HL-60 (cell line): ENCODE data around the gene ZBTB3.

Experiments used
- DNase-seq, 2 experiments: peaks; one replicate each; pipeline ENCODE4 v3.0.0-alpha.2; 2010 to 2020; ENCODE audit warnings: low read depth in 1 of 2, low spot score in 1 of 2
- H3K27ac ChIP-seq: fragments of 250-450 bp; sonication (Bioruptor Pico); replicated peaks from 2 replicates; pipeline ENCODE4 v1.5.1; 2020; ENCODE audit warnings: mild to moderate bottlenecking, moderate library complexity
- H3K27me3 ChIP-seq: fragments of 250-450 bp; sonication (Bioruptor Pico); 2 replicates; pipeline ENCODE4 v1.5.1; 2021; ENCODE audit warnings: mild to moderate bottlenecking, moderate library complexity; ENCODE audit not compliant: insufficient read depth, poor library complexity, severe bottlenecking
- H3K4me3 ChIP-seq: replicated peaks from 2 replicates; pipeline ENCODE4 v1.5.1; 2011; ENCODE audit warnings: mild to moderate bottlenecking, control low read depth, low read length; ENCODE audit not compliant: insufficient read depth
- CTCF ChIP-seq: IDR thresholded peaks from one replicate; pipeline ENCODE4 v1.5.1; 2011; ENCODE audit warnings: low read length, control low read depth, inconsistent platforms; ENCODE audit not compliant: insufficient read depth
- GABPA ChIP-seq: IDR thresholded peaks from 2 replicates; pipeline ENCODE4 v1.6.1; 2012; ENCODE audit warnings: low read depth
- POLR2AphosphoS5 ChIP-seq: IDR thresholded peaks from 2 replicates; pipeline ENCODE4 v1.6.1; 2012; ENCODE audit warnings: low read depth
- REST ChIP-seq: IDR thresholded peaks from 2 replicates; pipeline ENCODE4 v1.6.1; 2012; ENCODE audit warnings: low read depth; ENCODE audit not compliant: insufficient replicate concordance
- SPI1 ChIP-seq: IDR thresholded peaks from 2 replicates; pipeline ENCODE4 v1.6.1; 2012; ENCODE audit warnings: low read depth, mild to moderate bottlenecking, borderline replicate concordance

Gene ZBTB3

GRCh38 chr11:62716206-62716605 lies 37.8 kb downstream of the ZBTB3 start:
- no peaks in the 10 kb centered on the region for H3K27me3 ChIP-seq
- no peak overlapping the region for H3K27ac ChIP-seq
- DNase-seq, result no peak
- TF ChIP-seq POLR2AphosphoS5 (no peak), SPI1 (no peak)
- H3K4me3 ChIP-seq, result no peak overlapping the region

- no peak for DNase-seq
- Histone ChIP-seq H3K27ac (no peak overlapping the region), H3K27me3 (no peaks in the 10 kb centered on the region), H3K4me3 (no peak overlapping the region)
- TF ChIP-seq REST (no peak), GABPA (no peak), POLR2AphosphoS5 (no peak), CTCF (no peak), SPI1 (no peak)
These were observed 38.5 kb downstream of the ZBTB3 start for GRCh38 chr11:62715150-62716130.

- DNase-seq, result no peak
- no peak for TF ChIP-seq REST
- no peak for TF ChIP-seq POLR2AphosphoS5
- no peak for TF ChIP-seq SPI1
- TF ChIP-seq CTCF, result no peak
- no peak for TF ChIP-seq GABPA
- Histone ChIP-seq H3K4me3 (no peak overlapping the region), H3K27me3 (no peaks in the 10 kb centered on the region), H3K27ac (no peak overlapping the region)
These were observed 40.6 kb downstream of the ZBTB3 start for GRCh38 chr11:62713343-62713742.

GRCh38 chr11:62712861-62713260 lies 41.1 kb downstream of the ZBTB3 start:
- H3K27ac ChIP-seq, result no peak overlapping the region
- H3K27me3 ChIP-seq, result no peaks in the 10 kb centered on the region
- no peak overlapping the region for H3K4me3 ChIP-seq
- no peak for DNase-seq
- TF ChIP-seq POLR2AphosphoS5 (no peak), GABPA (no peak), CTCF (no peak), REST (no peak)
